HUDEP-2 (cell line): ENCODE data around the gene ITPR2.

ENCODE experiments used
- DNase-seq, 76 experiments: peaks; one replicate each; lab custom pipeline; 2025; ENCODE audit not compliant: unreplicated experiment in 76 of 76; lab: John Stamatoyannopoulos, UW

ITPR2 gene

DNA sequence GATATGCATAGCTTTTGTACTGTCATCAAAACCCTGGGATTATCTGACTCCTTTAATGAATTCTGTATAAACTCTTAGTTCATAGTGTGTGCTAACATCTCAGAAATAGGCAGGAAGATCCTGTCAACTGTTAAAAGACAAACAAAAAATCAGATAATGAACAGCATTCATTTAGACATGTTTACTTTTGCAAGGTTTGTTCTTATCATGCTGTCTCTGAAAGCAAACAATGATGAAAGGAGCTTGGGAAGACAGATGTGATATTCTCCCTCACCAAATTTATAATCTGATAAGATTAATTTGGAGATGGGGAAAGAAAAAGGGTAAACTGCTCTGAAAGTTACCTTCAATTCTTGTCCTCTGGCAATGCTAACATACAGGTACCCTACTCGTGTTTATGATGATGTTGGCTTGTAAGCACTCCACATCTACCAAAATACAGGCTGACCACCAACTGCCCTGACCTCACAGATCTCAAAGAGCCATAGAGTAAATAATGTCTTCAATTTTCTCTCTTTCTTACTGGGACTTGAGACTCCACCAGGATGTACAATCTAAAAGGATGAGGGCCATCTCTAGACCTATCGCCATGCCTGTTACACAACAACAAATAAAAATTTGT lies 403.8 kb downstream of the ITPR2 start:
- DNase-seq = no peak

DNA sequence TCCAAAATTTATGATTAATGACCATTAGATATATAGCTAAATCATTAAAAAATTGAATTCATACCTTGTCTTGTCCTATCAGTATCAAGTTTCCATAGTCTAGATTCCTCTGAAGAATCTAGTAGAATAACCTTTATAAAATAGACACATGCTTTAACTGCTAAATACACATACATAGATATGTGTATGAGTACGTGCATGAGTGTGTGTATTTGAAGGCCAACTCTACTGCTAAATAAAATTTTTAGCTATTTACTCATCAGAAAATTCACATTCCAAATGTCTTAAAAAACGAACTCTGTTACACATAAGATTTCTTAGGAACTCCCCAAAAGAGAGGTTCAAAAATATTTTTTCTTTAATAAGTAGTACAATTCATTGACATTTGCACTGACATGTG lies 404.6 kb downstream of the ITPR2 start:
- no peak for DNase-seq

GRCh38 chr12:26426652-26427051 lies 406.3 kb downstream of the ITPR2 start:
- no peak for DNase-seq

DNA sequence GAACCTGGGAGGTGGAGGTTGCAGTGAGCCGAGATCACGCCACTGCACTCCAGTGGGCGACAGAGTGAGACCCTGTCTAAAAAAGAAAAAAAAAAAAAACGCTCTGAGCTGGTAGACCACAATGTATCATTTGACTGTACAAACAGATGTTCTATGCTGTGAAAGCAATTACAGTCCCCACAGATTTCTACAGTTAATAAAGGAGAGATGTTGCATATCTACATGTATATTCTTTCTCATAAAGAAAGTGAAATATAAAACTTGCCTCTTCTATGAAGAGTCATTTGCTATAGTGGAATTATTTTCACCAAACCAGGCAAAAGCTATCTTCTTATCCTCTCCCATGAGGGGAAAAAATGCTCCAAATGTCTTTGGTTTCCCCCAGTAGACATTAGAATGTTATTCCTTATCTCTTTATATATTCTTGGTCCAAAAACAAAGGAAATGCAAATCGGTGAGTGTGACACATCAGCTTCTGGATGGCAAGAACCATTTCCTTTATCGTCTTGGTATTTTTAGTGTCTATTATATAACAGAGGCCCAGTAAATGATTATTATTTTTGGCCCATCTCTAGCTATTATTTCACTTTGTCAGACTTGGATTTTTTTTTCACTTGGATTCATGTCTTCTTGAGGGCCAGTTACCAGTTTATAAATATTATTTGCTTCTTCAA lies 407.3 kb downstream of the ITPR2 start:
- no peak for DNase-seq

DNA sequence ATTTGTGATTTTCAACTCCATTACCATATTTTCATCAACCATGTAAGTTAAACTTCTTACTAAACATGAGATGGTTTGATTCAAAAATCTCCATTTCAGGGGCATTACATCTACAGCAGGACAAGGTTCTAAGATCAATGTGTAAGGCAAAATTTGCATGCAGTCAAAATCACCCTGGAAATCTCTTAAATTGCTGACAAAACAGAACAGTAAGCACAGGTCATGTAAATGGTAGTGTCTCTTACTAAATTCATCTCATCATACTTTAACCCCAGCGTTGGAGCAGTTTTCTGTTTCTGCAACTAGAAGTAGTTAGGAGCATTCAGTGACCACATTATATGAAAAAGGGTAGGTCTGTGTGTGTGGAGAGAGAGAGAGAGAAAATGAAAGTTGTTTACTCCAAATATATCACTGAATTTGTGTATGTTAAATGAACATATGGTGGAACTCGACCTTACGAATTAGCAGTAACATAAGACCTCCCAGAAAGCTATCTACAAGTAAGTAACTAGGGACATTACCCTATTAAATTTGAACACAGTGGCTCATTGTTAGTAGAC lies 410.1 kb downstream of the ITPR2 start:
- no peak for DNase-seq

- no peak for DNase-seq
Observed at GRCh38 chr12:26416550-26416949, 416.4 kb downstream of the ITPR2 start.

GRCh38 chr12:26410689-26411088 lies 422.3 kb downstream of the ITPR2 start:
- DNase-seq = no peak

DNA sequence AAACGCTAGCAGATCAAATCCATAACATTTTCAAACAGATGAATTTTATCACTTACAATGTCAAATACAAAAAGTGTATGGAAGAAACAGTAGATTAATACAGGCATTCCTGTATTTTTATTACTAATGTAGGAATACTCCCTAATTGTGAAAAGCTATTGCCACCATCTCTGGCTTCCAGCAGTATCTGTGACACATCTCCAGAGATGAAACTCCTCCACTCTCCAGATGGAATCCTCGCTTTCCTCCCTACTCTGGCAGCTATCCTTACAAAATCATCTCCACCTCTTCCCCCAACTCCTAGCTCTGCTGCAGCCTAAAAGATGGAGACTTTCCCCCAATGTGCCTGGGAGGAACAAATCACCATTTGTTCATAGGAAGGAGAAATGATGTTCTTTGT lies 426.2 kb downstream of the ITPR2 start:
- no peak for DNase-seq

- no peak for DNase-seq
Observed at GRCh38 chr12:26406391-26406790, 426.6 kb downstream of the ITPR2 start.

DNA sequence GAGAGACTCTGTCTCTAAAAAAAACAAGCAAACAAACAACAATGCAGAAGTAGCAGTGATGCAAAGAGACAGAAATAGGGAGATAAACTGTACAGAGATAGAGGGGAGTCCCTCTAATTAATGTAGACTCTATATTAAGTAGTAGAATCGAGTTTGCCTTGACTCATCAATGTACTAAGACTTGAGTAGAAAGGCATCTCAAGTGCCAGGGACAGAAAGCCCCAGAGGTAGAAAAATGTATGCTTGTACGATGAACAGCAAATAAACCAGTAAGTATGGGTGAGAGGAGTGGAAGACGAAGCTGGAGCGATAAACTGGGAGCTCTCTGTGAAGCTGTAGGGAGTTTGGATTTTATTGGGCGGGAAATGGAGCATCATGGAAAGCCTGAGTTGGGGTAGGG lies 429.4 kb downstream of the ITPR2 start:
- no peak for DNase-seq

DNA sequence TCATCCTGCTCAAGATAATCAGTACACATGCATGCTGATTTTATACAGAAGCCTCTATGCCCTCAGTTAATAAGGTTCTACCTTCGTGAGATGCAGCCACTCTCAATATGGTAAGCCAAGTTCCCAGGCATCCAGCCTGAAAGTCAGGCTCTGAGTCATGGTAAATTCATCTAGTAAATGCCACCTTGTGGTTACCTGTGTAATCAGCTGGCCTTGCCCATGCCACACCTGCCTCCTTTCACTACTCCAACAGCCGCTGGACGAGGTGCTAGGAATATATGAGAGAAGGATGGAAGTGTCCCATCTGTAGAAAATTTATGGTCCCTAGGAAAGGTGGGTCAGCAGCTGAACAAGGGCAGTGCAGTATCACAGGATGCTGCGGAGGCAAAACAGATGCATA lies 430.3 kb downstream of the ITPR2 start:
- DNase-seq = no peak

GRCh38 chr12:26401874-26402273 lies 431.1 kb downstream of the ITPR2 start:
- DNase-seq = no peak

DNA sequence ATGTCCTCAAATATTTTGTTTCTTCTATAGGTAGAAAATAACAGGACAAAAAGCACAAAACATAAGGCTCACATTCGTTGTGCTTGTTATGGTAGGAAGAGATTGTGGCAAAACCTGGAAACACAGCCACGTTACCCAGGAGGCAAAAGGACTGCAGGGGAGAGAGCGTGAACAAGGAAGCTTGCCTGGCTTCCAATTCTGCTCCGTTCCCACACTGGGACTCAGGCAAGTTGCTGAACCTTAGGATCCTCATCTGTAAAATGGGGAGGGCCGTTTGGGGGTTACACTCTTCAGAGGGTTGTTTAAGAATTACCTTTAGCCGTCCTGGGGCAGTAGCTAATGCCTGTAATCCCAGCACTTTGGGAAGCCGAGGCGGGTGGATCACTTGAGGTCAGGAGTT lies 432.4 kb downstream of the ITPR2 start:
- no peak for DNase-seq

- DNase-seq = no peak
Observed at GRCh38 chr12:26399381-26399780, 433.6 kb downstream of the ITPR2 start.

- no peak for DNase-seq
Observed at GRCh38 chr12:26396402-26396801, 436.6 kb downstream of the ITPR2 start.

DNA sequence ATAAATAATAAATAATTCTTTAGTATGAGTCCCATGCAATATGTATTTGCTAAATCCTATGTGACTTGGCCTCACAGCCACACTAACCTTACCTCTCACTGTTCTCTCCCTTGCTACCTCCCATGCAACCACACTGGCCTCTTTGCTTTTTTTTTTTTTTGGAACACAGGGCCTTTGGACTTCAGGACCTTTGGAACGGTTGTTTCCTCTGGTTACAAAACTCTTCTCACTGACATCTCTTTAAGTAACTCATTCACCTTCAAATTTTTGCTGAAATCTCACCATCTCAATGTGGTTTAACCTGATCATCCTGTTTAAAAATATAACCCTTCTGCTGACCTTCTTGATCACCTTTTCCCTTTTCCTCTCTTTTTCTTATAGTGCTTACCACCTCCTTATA lies 443.7 kb downstream of the ITPR2 start:
- DNase-seq = no peak

DNA sequence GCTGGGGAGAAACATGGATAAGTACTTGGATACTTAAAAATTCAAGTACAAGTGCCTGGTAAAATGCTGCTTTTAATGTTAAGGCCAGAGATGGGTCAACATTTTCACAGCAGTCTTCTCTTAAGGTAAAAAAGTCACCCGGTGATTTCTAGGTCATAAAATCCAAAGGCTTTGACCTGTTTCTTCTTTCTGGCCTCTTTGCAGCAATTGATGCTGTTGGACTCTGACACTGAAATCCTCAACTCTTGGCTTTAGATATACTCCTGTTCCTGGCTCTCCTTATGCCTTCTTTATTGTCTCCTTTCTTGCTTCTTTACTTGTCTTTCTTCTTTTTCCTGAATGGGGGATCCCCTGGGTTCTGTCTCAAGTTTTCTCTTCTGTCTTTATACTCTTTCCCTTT lies 448.5 kb downstream of the ITPR2 start:
- no peak for DNase-seq

GRCh38 chr12:26383041-26383440 lies 450.0 kb downstream of the ITPR2 start:
- DNase-seq = no peak

GRCh38 chr12:26380897-26381296 lies 452.1 kb downstream of the ITPR2 start:
- no peak for DNase-seq

- no peak for DNase-seq
Observed at GRCh38 chr12:26379777-26380467, 453.1 kb downstream of the ITPR2 start.

DNA sequence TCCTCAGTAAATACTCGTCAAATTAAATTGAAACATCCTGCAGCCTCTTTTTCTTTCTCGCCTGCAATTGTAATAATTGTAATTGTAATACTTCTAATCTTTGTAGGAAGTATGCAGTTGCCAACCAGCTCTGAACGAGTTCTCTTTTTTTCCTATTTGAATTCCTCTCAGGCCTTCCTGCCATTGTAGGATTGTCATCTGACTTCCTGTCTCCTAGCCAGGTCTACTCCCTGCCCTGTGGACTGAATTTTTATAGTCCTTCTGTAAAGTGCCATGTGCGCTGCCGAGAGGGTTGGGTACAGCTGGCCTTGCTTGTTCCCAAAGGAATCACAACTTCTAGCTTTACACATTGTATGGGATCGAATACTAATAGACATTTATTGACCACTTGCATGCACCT lies 454.3 kb downstream of the ITPR2 start:
- DNase-seq = no peak
